RCC 7860 (cell line): ENCODE results near the gene ANKRD16.
A peak's percentile ranks its signal among the peaks of the same experiment; 100 is the strongest.
"Not testable (repeated sequence)": the region's sequence is repeated elsewhere in the genome, so short reads cannot be mapped to it uniquely, and the experiment has no call there.

Experiments
- DNase-seq: peaks from one replicate; pipeline ENCODE4 v3.0.0-alpha.2; 2015; ENCODE audit warnings: low spot score
- FAIRE-seq: peaks from 2 replicates; lab custom pipeline; 2012; peaks lifted over from hg19 to GRCh38; lab: Jason Lieb, UNC

Gene ANKRD16

GRCh38 chr10:5889624-5890451 lies at the start of gene ANKRD16, which contains the start of gene FBH1:
Gene ANKRD16 (minus strand): TSS chr10:5889893. CDS start chr10:5889354, 539 bp downstream.
Gene FBH1 (plus strand): TSS chr10:5890243. CDS start chr10:5890346, 103 bp downstream.
- FAIRE-seq (no peak), DNase-seq (peak; percentile 94)

GRCh38 chr10:5938291-5938690 lies 48.6 kb upstream of the ANKRD16 start:
- no peak for DNase-seq
- no peak for FAIRE-seq

GRCh38 chr10:5937016-5937415 lies 47.3 kb upstream of the ANKRD16 start:
- DNase-seq = no peak
- no peak for FAIRE-seq

DNA sequence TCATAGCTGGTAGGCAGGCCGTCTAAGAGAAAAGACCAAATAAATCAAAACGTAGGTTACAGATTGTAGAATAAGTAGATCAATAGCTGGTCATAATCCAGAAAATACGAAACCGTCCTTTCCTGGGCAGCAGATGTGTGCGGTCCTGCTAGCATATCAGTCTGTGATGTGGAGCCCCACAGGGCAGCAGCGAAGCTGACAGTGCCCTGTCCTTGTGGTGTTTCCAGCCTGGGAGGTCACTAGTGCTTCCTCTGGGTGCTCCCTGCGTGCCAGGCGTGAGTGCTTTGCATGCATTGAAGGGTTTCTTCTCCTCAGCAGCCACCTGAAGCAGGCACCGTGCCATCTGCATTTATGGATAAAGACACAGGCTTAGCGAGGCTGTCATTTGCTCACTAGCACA lies 45.9 kb upstream of the ANKRD16 start:
- DNase-seq (no peak), FAIRE-seq (no peak)

GRCh38 chr10:5933909-5934546 lies 44.3 kb upstream of the ANKRD16 start:
- DNase-seq (no peak), FAIRE-seq (no peak)

- FAIRE-seq (no peak), DNase-seq (no peak)
These were observed 42.7 kb upstream of the ANKRD16 start for GRCh38 chr10:5932345-5932744.

DNA sequence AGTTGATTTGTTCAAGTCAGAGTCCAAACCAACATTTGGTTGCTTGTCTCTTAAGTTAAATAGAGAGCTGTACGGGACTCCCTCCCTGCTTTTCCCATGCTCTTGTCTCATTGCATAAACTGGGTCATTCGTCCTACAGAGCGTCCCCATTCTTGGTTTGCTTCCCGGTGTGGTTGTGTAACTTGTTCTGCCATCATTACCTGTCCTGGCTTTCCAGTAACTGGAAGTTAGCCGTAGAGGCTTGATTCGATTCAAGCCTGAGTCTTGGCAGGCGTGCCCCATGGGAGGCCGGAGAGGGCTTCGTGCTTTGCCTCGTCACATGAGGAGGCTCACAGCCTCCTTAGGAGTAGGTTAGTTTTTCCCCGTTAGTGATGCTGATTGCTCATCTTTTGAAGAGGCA lies 40.6 kb upstream of the ANKRD16 start:
- FAIRE-seq (no peak), DNase-seq (no peak)

GRCh38 chr10:5929442-5929841 lies 39.7 kb upstream of the ANKRD16 start:
- DNase-seq (no peak), FAIRE-seq (no peak)

GRCh38 chr10:5927306-5927705 lies 37.6 kb upstream of the ANKRD16 start:
- FAIRE-seq (no peak), DNase-seq (no peak)

- FAIRE-seq (no peak), DNase-seq (no peak)
These were observed 35.2 kb upstream of the ANKRD16 start for GRCh38 chr10:5924889-5925288.

GRCh38 chr10:5921746-5922145 lies 32.1 kb upstream of the ANKRD16 start:
- no peak for FAIRE-seq
- DNase-seq = no peak

- FAIRE-seq (no peak), DNase-seq (no peak)
These were observed 29.9 kb upstream of the ANKRD16 start for GRCh38 chr10:5919568-5919967.

DNA sequence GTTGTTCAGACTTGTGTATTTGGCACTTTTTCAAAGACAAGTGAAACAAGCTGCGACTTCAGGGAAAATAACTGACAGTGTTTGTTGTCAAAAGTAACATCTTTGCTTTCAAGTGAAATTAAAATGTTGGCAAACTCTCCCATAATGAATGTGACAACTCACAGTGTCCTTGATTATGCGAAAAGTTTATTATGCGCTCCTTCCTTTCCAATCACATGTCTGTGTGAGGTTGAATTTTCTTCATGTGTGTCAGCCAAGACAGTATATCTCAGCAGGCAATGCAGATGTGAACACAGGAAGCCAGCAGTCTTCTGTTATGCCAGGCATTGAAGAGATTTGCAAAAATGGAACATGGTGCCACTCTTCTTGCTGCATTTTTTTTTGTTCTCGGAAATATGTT lies 29.1 kb upstream of the ANKRD16 start:
- no peak for FAIRE-seq
- DNase-seq = no peak

GRCh38 chr10:5917305-5917704 lies 27.6 kb upstream of the ANKRD16 start:
- FAIRE-seq (no peak), DNase-seq (no peak)

DNA sequence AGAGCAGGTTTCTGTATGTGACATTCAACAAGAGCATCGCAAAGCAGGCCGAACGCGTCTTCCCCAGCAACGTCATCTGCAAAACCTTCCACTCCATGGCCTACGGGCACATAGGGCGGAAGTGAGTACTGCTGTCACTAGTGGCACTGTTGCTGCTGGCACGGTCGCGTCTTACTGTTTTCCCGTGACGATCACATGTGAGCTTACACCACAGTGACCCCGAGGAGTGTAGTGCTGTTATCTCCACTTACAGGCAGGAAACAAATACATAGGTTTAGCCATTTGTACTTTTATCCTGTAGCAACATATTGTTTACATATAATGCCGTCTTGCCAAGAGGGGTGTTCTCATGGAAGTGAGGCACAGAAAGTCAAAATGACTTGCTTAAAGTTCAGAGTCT lies 25.8 kb upstream of the ANKRD16 start:
- FAIRE-seq (no peak), DNase-seq (no peak)

GRCh38 chr10:5913736-5914135 lies 24.0 kb upstream of the ANKRD16 start:
- no peak for FAIRE-seq
- no peak for DNase-seq

- no peak for FAIRE-seq
- DNase-seq = no peak
These were observed 22.0 kb upstream of the ANKRD16 start for GRCh38 chr10:5911670-5912069.

- no peak for FAIRE-seq
These were observed 20.8 kb upstream of the ANKRD16 start for GRCh38 chr10:5910323-5911100.

GRCh38 chr10:5908676-5909075 lies 19.0 kb upstream of the ANKRD16 start:
- DNase-seq, FAIRE-seq: not testable (repeated sequence)

More at GRCh38 chr10:5910323-5911100, 20.8 kb upstream of the ANKRD16 start:
- DNase-seq = no peak

DNA sequence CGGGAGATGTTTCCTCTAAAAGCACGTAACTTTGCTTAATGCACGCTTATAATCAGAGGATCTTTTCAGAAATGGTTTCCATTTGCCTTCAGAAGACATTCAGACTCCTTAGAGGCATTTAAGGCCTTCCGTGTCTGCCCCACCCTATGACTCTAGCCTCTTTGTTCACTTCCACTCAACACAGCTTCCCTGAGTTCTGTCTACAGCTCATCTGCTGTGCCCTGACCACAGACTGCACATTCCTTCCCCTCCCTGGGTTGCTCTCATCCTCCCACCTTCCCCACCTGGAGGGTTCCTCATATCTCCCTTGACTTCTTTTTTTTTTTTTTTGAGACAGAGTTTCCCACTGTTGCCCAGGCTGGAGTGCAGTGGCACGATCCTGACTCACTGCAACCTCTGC lies 17.0 kb upstream of the ANKRD16 start:
- FAIRE-seq (no peak), DNase-seq (no peak)

GRCh38 chr10:5905854-5906507 lies 16.3 kb upstream of the ANKRD16 start:
- no peak for DNase-seq
- no peak for FAIRE-seq
